Stimulated activated CD8-positive, alpha-beta memory T cell treated with anti-CD3 and anti-CD28 coated beads, Interleukin-15, amount 100 ng/mL, for 24 hours (primary cell): ENCODE measurements around the gene RALBP1.
"Not testable (repeated sequence)": the region's sequence is repeated elsewhere in the genome, so short reads cannot be mapped to it uniquely, and the experiment has no call there.

Source experiments
- DNase-seq: peaks from one replicate; pipeline ENCODE4 v3.0.0-alpha.2; 2020; ENCODE audit warnings: low read depth

Gene RALBP1

DNA sequence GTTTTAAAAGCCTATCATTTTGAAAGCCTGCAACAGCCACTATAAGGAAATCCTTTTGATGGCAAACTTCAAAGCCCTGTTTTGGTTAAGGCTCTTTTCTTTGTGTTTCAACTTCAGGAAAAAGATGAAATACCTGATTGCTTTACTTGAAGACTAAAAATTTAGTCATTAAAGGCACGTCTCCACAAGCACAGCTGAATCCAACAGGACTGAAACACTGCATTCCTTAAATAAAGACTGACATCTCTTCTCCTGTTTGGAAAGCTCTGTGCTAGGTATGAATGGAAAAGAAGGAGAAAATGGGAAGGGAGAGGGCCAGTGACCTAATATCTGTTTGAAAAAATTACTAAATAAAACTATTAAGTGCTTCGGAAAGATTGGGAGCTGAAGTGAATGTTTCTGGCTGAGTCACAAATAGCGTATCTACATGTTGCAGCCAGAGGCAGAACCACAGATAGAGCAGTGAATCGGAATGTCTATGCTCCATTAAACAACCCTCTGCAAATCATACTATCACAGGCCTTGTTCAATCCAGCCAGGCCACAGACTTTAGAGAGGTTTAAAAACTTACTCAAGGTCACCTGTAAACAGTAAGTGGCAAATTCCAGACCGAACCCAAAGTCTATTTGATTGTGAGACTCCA, 21.1 kb upstream of the RALBP1 start:
- no peak for DNase-seq

GRCh38 chr18:9455718-9456511, 19.4 kb upstream of the RALBP1 start:
- no peak for DNase-seq

DNA sequence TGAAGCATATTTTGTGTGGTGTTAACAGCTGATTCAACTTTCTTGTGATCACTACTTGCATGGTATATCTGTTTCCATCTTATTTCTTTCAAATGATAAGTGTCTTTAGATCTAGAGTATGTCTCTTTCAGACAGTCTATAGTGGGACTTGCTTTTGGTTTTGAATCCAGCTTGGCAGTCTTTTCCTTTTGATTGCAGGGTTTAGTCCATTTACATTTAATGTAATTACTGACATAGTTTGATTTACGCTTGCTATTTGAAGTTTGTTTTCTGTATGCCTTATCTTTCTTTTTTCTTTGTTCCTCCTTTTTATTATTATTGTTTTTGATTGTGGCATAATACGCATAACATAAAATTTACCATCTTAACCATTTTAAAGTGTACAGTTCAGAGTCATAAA, 9.2 kb upstream of the RALBP1 start:
- no peak for DNase-seq

- DNase-seq = no peak
These were observed 8.5 kb upstream of the RALBP1 start for GRCh38 chr18:9466846-9467245.

- no peak for DNase-seq
These were observed 6.3 kb upstream of the RALBP1 start for GRCh38 chr18:9468998-9469397.

- DNase-seq = no peak
These were observed 5.6 kb upstream of the RALBP1 start for GRCh38 chr18:9469685-9470084.

DNA sequence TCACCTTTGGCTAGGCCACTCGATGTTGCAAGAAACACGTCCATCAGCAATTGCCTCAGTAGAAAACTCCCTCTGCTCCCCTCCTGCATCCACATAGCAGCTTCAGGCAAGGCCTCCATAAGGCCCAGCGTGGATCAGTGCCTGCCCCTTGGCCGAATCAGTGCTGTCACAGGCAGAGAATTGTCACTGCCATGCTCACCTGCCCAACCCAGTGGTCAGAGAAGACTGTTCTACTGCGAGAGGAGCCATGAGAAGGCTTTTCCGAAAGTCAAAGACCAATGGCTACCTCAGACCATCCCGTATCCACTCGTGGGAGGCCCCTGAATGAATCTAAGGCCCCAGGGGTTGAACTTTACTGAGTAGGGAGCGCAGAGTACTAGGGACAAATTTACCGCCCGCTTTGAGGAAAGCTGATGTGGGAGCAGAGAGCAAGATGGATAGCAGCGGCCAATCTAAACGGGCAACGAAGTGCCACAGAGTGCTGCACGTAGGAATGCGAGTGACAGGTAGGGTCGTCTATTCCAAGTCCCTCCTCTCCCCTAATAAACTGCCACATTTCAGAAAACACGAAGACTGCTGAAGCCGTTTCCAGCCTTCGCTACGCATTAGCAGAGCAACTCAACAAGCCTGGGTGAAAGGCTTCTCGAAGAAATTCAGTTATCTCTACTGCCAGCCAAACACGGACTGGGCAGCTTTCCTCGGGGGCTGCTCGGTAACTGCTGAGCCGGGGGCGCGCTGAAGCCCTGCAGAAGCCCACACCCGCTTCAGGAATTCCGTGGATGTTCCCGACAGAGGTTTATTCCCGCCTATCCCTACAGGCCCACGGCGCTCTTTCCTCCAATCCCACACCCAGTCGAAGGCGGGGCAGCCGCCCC, 968 bp upstream of the RALBP1 start:
- DNase-seq = no peak

DNA sequence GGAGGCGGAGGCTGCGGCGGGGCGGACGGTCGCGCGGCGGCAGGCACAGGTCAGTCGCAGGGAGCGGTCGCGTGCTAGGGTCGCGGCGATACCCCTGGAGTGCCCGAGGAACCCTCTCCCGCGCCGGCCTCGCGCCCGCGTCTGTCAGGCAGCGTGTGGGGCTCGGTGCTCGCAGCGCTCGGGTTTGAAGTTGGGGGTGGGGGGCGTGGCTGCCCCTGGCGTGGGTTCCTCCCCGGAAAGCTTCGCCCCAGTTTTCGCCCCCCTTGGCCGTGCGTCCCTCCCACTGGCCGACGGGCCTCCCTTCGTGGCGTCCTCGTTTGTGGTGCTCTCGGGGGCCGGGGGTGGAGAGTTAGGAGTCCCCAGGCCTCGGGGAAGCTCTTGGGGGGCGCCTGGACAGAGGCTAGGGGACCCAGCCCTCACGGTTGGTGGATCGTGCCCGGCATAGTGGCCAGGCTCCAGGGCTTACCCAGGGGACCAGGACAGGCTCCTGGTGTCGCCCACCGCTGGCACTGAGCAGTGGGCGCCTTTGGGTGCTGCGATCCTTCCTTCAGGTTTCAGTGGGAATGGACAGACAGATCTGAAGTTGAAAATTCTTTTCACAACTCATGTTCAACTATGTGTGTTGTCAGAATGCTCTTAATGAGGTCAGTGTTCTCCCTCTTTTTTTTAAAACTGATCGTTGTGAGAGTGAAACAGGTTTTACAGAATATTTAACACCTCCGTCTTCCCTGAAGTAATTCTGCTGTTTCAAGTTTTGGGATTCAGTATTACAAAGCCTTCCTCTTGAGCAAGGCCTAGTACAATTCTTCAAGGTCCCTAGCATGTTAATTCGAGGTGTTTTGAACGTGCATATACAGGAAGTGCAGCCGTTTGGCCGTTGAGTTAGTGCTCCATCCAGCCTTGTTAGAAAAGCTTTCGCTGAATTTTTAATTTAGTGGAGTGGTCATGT, 604 bp downstream of the RALBP1 start:
- DNase-seq = no peak

DNA sequence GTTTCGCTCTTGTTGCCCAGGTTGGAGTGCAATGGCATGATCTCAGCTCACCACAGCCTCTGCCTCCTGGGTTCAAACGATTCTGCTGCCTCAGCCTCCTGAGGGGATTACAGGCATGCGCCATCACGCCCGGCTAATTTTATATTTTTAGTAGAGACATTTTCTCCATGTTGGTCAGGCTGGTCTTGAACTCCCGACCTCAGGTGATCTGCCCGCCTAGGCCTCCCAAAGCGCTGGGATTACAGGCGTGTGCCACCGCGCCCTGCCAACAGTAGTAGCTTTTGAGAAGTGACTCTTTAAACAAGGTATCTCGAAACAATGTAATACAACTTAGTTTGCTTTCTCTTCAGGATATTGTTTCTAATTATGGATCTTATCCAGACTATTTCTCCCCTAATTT, 1.6 kb downstream of the RALBP1 start:
- DNase-seq = not testable (repeated sequence)

DNA sequence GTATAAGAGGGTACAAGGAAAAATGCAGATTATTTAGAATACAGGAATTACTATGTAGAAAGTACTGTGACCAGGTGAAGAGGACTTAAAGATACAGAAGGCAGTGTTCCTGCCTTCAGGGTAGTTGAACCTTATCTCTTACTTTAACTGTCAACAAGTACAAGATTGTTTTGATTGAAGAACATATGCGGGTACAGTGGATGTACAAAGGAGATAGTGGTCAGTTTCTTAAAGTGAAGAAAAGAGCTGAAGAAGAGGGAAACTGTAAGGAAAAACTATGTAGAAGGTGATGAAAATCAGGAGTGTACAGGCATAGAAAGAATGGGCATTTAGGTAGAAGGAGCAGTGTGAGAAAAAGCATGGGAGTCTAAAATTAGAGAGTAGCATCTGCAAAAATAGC, 2.2 kb downstream of the RALBP1 start:
- no peak for DNase-seq

- no peak for DNase-seq
These were observed 3.2 kb downstream of the RALBP1 start for GRCh38 chr18:9478545-9478944.

- DNase-seq = no peak
These were observed 7.5 kb downstream of the RALBP1 start for GRCh38 chr18:9482790-9483189.

DNA sequence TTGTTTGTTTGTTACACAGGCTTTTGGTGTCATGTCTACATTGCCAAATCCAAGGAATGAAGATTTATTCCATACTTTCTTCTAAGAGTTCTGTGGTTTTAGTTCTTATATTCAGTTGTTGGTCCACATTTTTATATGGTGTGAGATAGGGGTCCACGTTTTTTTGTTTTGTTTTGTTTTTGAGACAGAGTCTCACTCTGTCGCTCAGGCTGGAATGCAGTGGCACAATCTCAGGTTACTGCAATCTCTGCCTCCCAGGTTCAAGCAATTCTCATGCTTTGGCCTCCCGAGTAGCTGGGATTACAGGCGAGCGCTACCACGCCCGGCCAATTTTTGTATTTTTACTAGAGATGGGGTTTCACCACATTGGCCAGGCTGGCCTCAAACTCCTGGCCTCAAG, 8.2 kb downstream of the RALBP1 start:
- DNase-seq = no peak

DNA sequence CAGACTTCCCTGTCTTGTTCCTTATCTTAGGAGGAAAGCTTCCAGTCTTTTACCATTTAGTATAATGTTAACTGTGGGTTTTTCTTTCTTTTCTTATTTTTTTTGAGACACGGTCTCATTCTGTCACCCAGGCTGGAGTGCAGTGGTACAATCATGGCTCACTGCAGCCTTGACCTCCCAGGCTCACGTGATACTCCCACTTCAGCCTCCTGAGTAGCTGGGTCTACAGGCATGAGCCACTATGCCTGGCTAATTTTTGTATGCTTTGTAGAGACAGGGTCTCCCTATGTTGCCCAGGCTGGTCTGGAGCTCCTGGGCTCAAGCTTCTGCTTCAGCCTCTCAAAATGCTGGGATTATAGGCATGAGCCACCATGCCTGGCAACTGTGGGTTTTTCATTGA, 9.5 kb downstream of the RALBP1 start:
- not testable (repeated sequence) for DNase-seq

- DNase-seq = no peak
These were observed 13.2 kb downstream of the RALBP1 start for GRCh38 chr18:9488538-9488937.

DNA sequence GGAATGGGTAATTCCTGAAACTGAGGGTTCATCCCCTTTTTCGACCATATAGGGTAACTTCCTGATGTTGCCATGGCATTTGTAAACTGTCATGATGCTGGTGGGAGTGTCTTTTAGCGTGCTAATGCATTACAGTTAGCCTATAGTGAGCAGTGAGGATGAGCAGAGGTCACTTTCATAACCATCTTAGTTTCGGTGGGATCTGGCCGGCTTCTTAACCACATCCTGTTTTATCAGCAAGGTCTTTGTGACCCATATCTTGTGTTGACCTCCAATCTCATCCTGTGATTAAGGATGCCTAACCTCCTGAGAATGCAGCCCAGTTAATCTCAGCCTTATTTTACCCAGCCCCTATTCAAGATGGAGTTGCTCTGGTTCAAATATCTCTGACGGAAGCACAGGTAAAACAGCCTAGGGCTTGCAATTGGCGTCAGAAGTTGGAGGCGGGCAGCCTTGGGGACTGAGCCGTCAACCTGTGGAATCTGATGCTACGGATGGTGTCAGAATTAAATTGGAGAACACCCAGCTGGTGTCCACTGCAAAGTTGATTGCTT, 19.5 kb downstream of the RALBP1 start:
- DNase-seq = no peak

GRCh38 chr18:9495465-9495864, 20.2 kb downstream of the RALBP1 start:
- DNase-seq = no peak

- DNase-seq = no peak
These were observed 20.8 kb downstream of the RALBP1 start for GRCh38 chr18:9495916-9496705.

- no peak for DNase-seq
These were observed 30.9 kb downstream of the RALBP1 start for GRCh38 chr18:9506046-9506792.

DNA sequence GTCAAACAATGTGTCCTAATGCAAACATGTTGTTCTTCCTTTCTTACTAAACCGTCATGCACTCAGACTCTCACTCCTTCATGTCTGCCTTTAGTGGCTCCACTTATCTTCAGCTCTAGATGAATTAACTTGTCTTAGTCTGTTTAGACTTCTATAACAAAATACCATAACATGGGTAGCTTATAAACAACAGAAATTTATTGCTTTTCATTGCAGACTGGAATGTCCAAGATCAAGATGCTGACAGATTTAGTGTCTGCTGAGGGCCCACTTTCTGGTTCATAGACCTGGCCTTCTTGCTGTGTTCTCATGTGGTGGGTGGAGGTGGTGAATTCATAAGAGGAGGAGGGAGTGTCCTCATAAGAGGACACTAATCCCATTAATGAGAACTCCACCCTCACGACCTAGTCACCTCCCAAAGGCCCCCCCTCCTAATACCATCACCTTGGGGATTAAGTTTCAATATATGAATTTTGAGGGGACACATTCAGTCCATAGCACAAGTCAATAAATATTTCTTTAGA, 32.3 kb downstream of the RALBP1 start:
- no peak for DNase-seq
